Right renal cortex interstitium (tissue), 3 donors: ENCODE data around the gene ITGB2. TPM values are rescaled to one million over a fixed set of nuclear protein-coding genes. Genes with fewer than 3 reads are reported as not detected.

Experiments
- DNase-seq, 3 donors: peaks; one replicate each; pipeline ENCODE4 v3.0.0-alpha.2; 2013; ENCODE audit warnings: low read depth in 3 of 3, low spot score in 2 of 3
- polyA plus RNA-seq, 3 donors: library from polyadenylated mRNA; unstranded; fragments of 120-200 nt; gene quantifications; one replicate each; pipeline ENCODE4 v1.2.1, GENCODE V29; 2013; ENCODE audit not compliant: insufficient read length in 3 of 3

The ITGB2 gene
- polyA plus RNA-seq, 3 donors = 7.4 to 16.0 (median 8.1) TPM

DNA sequence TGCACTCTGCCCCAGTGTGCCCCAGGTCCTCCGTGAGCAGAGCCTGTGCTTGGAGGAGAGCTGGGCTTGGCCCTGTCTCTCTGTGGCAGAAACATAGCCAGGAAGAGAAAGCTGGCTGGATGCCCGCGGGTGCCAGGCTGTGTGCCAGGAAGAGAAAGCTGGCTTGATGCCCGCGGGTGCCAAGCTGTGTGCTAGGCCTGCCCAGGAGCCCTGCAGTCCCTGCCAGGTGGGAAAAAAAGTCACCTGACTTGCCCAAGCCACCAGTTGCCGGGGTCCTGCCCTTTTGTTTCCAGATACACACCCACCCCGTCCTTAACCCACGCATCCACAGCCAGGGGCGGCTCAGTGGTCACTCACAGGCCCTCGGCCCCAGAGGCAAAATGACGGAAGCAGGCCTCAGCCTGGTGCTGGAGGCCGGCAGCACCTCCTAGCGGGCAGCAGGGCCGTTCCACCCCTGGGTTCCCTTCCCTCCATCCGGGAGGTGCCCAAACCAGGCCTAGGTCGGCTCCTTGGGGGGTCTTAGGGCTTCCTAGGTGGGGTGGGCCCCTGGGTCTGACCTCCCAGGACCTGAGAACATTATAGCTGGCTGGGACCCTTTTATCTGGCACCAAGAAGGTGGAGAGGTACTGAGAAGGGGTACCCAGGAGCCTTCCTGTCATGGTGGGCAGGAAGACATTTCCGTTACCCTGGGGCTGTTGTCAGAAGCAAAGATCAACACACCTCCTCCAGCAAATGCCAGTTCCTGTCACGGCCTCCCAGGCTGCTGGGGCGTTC lies 9.1 kb downstream of the ITGB2 start:
- no peak for DNase-seq

DNA sequence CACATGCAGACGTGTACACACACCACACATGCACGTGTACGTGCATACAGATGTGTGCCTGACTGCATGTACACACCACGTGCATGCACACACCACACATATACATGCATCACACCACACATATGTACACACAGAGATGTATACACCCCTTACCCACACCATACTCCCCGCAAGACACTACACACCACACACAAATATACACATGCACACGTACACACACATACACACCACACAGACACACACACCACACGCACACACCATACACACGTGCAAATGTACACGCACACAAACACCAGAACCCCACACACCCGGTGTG lies 9.7 kb downstream of the ITGB2 start:
- DNase-seq = no peak

DNA sequence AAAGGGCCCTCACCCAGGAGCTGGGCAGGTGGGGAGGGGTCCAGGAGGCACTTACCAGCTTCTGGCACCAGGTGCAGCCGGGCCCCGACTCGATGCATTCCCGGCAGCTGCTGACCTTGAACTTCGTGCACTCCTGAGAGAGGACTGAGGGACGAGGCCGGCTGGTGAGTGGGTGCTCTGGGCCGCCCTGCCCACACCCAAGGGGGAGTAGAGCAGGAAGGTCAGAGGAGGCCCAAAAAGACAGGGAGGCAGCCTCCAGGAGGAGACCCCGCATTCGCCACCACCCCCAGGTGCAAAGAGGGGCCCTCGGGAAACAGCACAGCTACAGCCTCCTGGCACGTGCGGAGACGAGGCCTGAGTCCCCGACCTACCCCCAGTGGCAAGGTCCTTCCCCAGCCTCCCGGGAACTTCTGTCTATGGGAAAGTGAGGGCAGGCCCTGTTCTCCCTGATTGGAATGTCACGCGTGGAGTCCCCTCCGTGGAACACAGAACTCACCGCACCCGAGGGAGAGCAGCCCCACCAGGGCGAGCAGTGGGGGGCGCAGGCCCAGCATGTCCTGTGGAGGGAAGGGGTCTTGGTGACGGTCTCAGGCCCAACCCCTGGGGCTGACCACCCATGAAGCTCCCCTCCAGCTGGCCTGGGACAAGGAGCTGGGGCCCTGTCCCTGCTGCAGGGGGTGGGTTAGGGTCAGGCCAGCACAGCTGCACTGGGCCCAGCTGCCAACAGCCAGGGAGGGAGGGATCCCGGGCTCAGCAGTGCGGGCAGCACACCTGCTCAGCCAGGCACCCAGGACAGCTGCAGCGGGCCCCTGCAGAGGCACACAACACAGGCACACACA lies 10.3 kb downstream of the ITGB2 start:
- DNase-seq = no peak

DNA sequence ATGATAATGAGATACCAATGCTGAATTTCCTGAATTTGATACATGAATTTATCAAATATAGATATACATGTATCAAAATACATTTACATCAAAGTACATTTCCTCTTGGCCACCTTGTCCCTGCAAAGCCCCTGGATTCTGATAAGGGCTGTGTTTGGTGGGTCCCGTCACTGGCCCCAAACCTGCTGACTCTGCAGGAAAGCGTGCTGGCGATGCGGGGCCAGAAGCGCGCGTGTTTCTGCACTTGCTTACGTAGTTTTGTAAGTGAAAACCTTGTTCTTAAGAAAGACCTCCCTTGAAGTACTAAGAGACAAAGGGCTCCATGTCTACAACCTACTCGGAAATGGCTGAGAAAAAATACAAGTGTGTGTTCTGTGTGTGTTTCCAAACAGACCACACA lies 11.0 kb downstream of the ITGB2 start:
- DNase-seq = no peak

DNA sequence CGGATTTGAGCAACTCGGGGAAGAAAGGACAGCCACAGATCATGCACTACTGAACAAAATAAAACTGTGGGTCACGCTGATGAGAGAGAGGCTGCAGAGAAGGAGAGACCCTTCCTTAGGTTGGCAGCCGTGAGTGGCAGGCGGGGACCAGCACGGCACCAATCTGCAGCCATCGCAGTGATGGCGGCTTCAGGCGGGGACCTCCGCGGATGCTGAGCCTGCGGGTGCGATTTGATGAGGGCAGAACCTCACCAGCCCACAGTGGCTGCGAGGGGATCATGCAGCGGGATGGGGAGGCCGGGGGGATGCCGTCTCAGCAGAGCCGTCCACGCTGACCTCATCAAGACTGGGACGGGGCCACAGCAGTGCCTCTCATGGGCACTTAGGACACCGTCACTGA lies 11.8 kb downstream of the ITGB2 start:
- DNase-seq = no peak

DNA sequence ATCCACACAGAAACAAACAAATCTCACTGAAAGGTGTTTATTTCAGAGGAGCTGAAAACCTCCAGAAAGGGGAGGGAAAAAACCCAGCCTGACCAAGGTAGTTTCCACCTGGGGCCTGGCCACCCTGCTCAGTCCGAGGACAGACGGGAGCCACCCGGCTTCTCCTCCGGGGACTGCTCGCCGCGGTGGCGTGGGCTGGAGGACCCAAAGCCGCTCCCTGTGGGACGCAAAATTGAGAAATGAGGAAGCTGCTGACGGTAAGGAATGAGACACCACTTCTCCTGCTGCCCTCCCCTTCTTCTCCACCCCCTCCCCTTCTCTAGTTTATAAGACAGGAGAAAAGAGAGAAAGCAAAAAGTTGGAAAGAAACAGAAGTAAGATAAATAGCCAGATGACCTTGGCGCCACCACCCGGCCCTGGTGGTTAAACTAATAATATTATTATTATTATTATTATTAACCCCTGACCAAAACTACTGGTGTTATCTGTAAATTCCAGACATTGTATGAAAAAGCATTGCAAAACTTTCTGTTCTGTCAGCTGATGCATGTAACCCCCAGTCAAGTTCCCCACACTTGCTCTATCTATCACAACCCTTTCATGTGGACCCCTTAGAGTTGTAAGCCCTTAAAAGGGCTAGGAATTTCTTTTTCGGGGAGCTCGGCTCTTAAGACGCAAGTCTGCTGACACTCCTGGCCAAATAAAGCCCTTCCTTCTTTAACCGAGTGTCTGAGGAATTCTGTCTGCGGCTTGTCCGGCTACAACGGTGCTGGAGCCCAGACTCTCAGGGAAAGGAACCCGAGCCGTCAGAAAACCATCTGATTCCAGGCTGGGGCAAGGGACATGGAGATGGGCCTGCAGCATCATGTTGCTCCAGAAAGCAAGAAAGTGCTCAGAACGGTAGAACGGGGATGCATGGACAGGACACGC lies 12.5 kb downstream of the ITGB2 start:
- DNase-seq = no peak

DNA sequence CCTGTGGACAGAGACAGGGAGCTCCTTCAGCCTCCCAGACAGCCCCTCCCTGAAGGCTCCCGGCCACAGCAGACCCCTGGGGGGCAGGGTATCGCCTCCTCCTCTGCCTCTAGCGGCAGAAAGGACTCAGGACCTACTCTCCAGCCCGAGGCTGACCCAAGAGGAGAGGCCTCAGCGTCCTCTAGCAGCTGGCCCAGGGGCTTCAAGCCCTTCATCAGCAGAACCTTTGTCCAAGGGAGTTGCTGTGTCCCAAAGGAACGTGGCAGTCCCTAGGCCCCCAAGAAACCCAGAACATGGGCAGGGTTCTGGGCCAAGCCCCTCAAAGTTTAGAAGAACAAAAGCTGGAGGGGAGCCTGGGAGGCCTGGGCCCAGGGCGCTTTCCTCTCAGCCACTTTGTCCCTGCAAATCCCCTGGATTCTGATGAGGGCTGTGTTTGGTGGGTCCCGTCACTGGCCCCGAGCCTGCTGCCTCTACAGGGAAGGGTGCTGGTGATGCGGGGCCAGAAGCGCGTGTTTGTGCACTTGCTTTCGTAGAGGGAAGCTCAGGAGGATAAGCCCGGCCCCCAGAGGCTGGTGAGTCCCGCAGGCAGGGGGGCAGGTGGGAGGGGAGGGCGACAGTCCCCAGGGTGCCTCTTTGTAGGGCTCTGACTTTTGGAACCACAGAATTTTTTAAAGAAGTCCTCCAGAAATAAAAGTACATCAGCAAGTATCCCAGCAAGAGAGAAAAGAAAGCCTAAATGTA lies 13.3 kb downstream of the ITGB2 start:
- no peak for DNase-seq

DNA sequence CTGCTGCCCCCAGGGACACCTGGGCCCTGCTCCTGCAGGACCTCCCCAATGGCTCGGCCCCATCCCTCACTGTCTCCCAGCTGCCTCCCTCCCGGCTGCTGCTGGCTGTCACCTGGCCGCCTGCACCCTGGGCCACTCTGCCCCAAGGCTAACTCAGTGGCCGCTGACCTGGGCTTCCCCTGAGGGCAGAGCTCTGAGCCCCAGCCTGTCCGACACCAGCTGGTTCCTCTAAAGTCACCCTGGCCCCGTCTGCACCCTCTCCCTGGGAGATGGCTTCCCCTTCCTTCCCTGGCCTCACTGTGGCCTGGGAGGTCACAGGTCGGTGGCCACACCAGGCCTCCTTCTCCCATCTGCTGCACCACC lies 15.0 kb downstream of the ITGB2 start:
- DNase-seq = no peak

DNA sequence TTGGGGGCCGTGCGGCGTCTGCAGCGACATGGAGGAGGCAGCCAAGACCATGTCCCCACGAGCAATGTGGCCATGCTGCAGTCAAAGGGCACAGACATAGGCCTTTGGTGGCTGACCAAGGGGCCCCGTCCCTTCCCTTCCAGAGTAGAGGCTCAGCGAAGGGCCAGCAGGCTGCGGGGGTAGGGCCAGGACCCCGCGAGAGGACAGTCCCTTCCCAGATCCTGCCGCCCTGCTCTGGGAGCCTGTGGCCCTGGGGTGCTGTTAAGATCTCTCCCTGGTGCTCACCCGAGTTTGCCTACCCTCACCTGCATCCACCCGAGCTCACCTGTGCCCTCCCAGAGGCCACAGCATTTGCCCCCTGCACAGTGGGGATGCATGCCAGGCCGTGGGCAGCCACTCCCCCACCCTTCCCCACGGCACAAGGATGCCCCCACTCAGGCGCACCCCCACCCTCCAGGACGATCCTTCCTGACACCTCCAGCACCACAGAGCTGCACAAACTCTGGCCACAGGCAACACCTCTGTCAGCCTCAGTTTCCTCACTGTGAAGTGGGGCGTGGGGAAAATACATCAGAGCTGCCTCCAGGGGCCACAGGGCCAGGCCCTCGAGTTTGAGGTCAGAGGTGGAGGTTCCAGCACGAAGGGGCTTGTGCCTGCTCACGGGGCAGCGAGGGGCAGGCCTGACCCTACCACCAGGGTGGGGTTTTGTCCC lies 15.5 kb downstream of the ITGB2 start:
- no peak for DNase-seq

DNA sequence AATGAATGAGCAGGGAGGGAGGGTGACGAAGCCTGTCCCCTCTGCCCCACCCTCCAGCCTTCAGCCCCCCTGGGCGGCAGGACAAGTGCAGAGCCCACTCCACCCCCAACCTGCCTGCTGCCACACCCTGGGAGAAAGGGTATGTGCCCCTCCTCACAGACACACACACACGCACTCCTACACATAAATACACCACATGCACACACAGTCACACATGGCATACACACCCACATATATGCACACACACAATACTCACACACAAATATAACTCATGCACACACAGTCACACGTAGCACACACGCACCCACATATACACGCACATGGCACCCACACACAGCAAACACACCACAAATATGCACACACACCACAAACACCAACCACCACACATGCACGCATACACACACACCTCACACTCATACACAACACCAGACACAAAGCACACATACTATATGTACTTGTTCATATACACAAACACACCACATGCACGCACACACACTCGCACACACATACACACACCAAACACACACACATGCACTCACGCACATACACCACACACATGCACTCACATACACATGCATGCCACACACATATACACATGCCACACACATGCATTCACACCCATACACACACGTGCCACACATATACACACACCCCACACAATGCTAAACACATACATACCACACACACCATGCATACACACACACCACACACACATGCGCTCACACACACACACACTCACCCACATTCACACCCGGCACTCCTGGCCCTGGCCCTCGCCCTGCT lies 16.4 kb downstream of the ITGB2 start:
- DNase-seq = no peak

DNA sequence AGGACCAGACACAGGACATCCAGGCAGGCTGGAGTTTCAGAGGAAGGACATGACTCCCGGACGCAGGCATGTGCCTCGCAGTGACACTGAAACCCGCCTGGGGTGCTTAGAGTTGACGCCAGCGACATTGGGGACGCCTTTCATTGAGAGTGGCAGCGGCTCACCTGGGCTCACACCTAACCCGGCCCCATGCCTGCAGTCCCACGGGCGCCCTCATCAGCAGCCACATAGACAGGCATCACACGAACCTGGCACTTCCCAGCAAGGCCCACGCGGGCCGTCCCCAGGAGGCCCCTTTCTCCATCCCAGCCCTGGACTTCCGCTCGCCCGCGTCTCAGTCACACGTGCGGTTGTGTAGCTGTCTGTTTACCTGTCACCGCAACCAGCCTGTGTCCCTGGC lies 17.0 kb downstream of the ITGB2 start:
- no peak for DNase-seq

DNA sequence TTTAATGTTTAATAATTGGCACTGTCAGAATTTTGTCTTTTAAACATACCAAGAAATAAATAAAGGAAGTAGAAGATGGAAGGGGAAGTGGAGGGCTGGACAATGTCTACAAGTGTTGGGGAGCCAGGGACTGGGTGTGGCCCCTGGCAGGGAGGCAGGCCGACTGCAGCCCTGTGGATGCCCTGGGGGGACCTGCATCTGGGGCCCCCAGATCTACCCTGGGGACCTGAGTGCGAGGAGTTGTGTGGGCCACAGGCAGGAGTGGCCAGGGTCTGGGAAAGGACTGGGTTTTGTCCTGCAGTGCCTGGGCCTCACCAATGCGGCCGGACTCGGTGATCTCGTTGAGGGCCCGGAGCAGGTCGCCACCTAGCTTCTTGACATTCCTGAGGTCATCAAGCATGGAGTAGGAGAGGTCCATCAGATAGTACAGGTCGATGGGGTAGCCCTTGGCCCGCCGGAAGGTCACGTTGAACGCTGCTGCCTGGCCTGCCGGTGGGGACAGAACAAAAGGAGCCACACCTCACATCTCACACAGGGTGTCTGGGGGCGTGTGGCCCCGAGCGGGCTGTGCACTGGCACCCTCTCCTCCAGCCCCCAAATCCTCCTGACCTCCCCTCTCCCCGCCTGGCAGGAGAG lies 17.5 kb downstream of the ITGB2 start:
- no peak for DNase-seq

DNA sequence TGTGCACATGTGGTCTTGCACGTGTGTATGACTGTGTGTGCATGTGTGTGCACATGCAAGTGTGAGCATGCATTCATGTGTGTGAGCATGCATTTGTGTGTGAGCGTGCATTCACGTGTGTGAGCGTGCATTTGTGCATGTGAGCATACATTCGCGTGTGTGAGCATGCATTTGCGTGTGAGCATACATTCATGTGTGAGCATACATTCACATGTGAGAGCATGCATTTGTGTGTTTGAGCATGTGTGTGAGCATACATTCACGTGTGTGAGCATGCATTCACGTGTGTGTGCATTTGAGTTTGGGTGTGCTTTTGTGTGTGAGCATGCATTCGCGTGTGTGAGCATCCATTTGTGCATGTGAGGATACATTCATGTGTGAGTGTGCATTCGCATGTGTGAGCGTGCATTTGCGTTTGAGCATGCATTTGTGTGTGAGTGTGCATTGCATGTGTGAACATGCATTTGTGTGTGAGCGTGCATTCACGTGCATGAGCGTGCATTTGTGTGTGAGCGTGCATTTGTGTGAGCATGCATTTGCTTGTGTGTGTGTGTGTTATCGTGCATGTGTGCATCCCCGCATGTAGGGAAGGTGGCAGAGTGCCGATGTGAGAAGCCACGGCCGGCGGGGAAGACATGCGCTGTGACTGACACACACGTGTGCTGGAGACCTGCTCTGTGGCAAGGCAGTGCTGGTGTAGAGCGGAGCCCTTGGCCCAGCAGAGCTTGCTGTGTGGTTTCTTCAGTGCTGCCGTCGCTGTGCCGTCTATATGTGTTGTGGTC lies 18.2 kb downstream of the ITGB2 start:
- DNase-seq = no peak

DNA sequence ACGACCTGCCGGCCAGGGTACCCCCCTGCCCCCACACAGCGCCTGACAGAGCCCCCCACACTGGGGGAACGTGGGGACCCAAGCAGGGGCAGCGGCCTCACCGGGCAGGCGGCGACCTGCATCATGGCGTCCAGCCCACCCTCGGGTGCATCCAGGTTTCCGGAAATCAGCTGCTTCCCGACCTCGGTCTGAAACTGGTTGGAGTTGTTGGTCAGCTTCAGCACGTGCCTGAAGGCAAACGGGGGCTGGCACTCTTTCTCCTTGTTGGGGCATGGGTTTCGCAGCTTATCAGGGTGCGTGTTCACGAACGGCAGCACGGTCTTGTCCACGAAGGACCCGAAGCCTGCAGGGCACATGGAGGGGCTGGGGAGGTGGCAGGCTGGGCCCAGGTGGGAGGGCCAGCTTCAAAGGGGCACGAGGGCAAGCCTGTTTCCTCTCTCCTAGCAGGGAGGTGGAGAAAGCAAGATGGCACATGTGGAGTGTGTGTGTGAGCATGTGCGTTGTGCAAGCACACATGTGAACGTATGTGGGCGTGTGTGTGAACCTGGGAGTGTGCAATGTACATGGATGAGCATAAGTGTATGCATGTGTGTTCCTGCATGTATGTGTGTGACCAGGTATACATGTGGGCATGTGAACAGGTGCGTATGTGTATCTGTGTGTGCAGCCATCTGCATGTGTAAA lies 19.2 kb downstream of the ITGB2 start:
- DNase-seq = no peak

DNA sequence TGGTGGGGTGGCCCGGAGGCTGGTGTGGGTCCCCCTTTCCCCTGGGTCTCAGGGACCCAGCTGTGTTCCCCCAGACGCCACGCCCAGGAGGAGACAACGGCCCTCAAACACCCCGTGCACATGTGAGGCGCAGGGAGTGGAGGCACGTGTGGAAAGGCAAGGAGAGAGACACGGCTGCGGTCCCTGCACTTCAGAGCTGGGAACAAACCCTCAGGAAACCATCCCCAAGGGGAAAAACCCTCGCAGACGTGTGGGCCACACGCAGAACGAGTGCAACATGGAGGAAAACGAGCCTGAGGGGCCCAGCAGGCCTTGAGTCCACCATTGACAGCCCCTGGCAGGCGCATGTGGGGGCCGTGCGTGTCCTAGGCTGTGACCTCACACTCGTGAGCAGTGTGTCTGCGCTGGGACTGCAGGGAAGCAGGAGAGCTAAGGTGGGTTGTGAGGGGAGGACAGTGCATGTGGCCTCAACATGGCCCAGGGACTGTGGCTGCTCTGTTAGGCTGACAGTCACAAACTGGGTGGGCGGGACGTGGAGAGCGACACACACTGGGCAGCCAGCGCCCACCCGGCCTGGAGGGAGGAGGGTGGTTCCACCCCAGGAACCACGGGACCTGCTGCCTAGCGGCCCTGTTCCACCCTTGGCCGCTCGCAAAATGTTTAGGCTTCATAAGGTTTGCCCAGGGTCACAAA lies 20.0 kb downstream of the ITGB2 start:
- DNase-seq = no peak

DNA sequence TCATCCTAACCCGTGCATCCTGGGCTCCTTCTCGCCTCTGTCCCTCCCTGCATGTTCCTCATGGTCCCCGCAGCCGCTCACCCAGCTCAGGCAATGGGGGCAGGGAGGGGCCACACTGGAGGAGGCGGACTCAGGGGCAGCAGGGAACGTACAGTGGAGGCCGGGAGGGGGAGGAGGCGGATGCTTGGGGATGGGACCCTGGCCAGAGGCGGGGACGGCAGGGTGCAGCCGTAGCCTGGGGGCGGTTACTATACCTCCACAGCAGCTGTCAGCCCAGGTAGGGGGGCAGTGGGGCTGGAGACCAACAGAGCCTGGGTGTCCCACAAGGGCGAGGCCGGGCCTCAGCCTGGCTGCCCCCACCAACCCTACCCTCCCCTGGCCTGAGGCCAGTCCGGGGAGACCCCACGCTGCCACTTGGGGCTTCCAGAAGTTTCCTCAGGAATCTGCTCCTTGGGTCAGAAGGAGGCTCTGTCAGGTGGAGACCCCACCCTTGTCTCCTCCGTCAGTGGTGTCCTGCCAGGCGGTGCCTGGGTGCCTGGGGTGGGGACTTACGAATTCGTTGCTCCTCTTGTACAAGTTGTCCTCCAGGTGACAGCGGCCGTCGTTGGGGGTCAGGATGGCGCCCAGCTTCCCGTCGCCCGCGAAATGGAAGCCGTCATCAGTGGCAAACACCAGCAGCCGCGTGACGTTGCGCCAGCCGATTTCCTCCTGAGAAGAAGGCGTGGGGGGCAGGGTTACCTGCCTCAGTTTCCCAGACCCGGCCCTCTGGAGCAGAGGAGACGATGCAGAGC lies 20.7 kb downstream of the ITGB2 start:
- DNase-seq = no peak
